ENCODE data around the gene ACTA2. TPM values are rescaled to one million over a fixed set of nuclear protein-coding genes. Genes with fewer than 3 reads are reported as not detected.

ACTA2 gene
- total RNA-seq, result 214 TPM
- 100 to 1,000 TPM; 209 to 308 (median 273) TPM for polyA plus RNA-seq (ENCODE audit: insufficient read depth in 1 of 8, insufficient read length in 8 of 8, low replicate concordance in 1 of 8)
- long read RNA-seq, donor 1, transcript ACTA2-201 (9 exons, 1,349 nt), result major isoform, 23 of 35 reads
- long read RNA-seq, donor 1, partial matches to known transcripts, result 9 of 35 reads
- long read RNA-seq, donor 1, other reads (novel, unspliced or antisense), result 0 of 35 reads
- long read RNA-seq, donor 2, transcript ACTA2-201 (9 exons, 1,349 nt), result major isoform, 13 of 14 reads
- long read RNA-seq, donor 2, partial matches to known transcripts, result 0 of 14 reads
- long read RNA-seq, donor 2, other reads (novel, unspliced or antisense), result 0 of 14 reads
- long read RNA-seq, donor 3, transcript ACTA2-201 (9 exons, 1,349 nt), result major isoform, 52 of 119 reads
- long read RNA-seq, donor 3, partial matches to known transcripts, result 58 of 119 reads
- long read RNA-seq, donor 3, other reads (novel, unspliced or antisense), result 0 of 119 reads
- long read RNA-seq, donor 4, transcript ACTA2-201 (9 exons, 1,349 nt), result major isoform, 25 of 54 reads
- long read RNA-seq, donor 4, partial matches to known transcripts, result 24 of 54 reads
- long read RNA-seq, donor 4, other reads (novel, unspliced or antisense), result 0 of 54 reads
- long read RNA-seq, donor 5, transcript ACTA2-201 (9 exons, 1,349 nt), result major isoform, 112 of 235 reads
- long read RNA-seq, donor 5, transcript ACTA2-206 (3 exons, 762 nt), result minor isoform, 8 of 235 reads
- long read RNA-seq, donor 5, partial matches to known transcripts, result 113 of 235 reads
- long read RNA-seq, donor 5, other reads (novel, unspliced or antisense), result 0 of 235 reads
- long read RNA-seq, donor 6, transcript ACTA2-201 (9 exons, 1,349 nt), result major isoform, 101 of 200 reads
- long read RNA-seq, donor 6, partial matches to known transcripts, result 92 of 200 reads
- long read RNA-seq, donor 6, other reads (novel, unspliced or antisense), result 0 of 200 reads
- long read RNA-seq, donor 7, transcript ACTA2-201 (9 exons, 1,349 nt), result major isoform, 62 of 172 reads
- long read RNA-seq, donor 7, partial matches to known transcripts, result 102 of 172 reads
- long read RNA-seq, donor 7, other reads (novel, unspliced or antisense), result 0 of 172 reads
- long read RNA-seq, donor 8, transcript ACTA2-201 (9 exons, 1,349 nt), result major isoform, 62 of 157 reads
- long read RNA-seq, donor 8, partial matches to known transcripts, result 92 of 157 reads
- long read RNA-seq, donor 8, other reads (novel, unspliced or antisense), result 0 of 157 reads
- long read RNA-seq, donor 9, transcript ACTA2-201 (9 exons, 1,349 nt), result major isoform, 31 of 117 reads
- long read RNA-seq, donor 9, partial matches to known transcripts, result 81 of 117 reads
- long read RNA-seq, donor 9, other reads (novel, unspliced or antisense), result 0 of 117 reads
- long read RNA-seq, donor 10, transcript ACTA2-201 (9 exons, 1,349 nt), result major isoform, 82 of 222 reads
- long read RNA-seq, donor 10, partial matches to known transcripts, result 133 of 222 reads
- long read RNA-seq, donor 10, other reads (novel, unspliced or antisense), result 0 of 222 reads
- long read RNA-seq, donor 11, transcript ACTA2-201 (9 exons, 1,349 nt), result major isoform, 44 of 92 reads
- long read RNA-seq, donor 11, partial matches to known transcripts, result 47 of 92 reads
- long read RNA-seq, donor 11, other reads (novel, unspliced or antisense), result 0 of 92 reads

DNA sequence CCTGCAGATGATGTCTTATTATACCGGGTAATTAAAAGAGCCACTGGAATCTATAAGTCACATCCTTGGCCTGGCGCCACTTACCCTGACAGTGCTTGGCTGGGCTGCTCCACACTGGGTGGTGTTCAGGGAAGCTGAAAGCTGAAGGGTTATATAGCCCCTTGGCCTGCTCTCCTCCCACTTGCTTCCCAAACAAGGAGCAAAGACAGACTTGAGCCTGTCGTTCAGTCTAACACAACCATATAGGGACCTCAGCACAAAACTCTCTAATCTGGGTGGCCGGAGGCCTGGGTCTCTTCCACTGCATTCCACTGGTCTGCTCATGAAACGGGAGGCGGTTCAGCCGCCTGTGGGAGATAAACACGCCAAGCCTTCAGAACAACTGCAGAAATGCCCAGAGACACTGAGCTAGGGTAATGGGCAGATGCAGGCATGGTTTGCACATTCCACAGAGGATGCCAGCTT, at the start of gene ACTA2:
Gene ACTA2, minus strand, starts transcription at position 127 of the 465 bp plus-strand sequence. CDS start 3,843 bp downstream, outside the sequence.
- peaks cover 4% of the 10 kb centered on the region for H3K36me3 ChIP-seq (ENCODE audit: control insufficient read depth, insufficient read depth, low read length)
- H3K9me3 ChIP-seq (replicated peaks; ENCODE audit: control insufficient read depth, low read depth, low read length), result no peaks in the 10 kb centered on the region
- 20% methylated on average over 6 of the region's 8 CpGs for WGBS (ENCODE audit: insufficient coverage)
- peak within 1 kb of the TSS; percentile 34 for H3K4me3 ChIP-seq (ENCODE audit: low read length)
- H3K27me3 ChIP-seq (ENCODE audit: control insufficient read depth, insufficient read depth, low read length), result no peaks in the 10 kb centered on the region
- peak; percentile 83 for DNase-seq
- peaks cover 31% of the 10 kb centered on the region for H3K4me1 ChIP-seq (ENCODE audit: control insufficient read depth, insufficient read depth, low read length)
- H3K27ac ChIP-seq (ENCODE audit: low read length), result peak within 1 kb of the TSS; percentile 95

DNA sequence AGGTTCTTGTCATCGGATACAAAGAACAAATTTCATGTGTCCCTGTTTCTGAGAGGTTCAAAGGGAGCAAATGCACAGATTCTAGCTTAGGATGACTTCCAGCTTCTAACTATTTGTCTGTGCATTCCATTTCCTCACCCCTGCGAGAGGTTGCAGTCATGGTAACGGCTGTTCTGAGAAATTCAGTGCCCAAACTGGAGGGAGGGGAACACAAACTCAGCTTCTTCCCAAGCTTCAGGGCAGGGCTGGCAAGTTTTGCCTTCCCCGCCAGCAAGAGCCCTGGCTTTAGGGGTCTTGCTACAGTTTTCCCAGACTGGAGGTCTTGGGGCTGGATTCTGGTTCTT, 49.1 kb upstream of the ACTA2 start:
- H3K27me3 ChIP-seq (ENCODE audit: control insufficient read depth, insufficient read depth, low read length), result no peaks in the 10 kb centered on the region
- H3K4me1 ChIP-seq (ENCODE audit: control insufficient read depth, insufficient read depth, low read length), result peaks cover 5% of the 10 kb centered on the region
- no peak overlapping the region for H3K4me3 ChIP-seq (ENCODE audit: low read length)
- H3K9me3 ChIP-seq (replicated peaks; ENCODE audit: control insufficient read depth, low read depth, low read length), result no peaks in the 10 kb centered on the region
- no peak overlapping the region for H3K27ac ChIP-seq (ENCODE audit: low read length)
- H3K36me3 ChIP-seq (ENCODE audit: control insufficient read depth, insufficient read depth, low read length), result peaks cover 4% of the 10 kb centered on the region
- 39% methylated on average over 2 of the region's 4 CpGs for WGBS (ENCODE audit: insufficient coverage)
- DNase-seq, result no peak

DNA sequence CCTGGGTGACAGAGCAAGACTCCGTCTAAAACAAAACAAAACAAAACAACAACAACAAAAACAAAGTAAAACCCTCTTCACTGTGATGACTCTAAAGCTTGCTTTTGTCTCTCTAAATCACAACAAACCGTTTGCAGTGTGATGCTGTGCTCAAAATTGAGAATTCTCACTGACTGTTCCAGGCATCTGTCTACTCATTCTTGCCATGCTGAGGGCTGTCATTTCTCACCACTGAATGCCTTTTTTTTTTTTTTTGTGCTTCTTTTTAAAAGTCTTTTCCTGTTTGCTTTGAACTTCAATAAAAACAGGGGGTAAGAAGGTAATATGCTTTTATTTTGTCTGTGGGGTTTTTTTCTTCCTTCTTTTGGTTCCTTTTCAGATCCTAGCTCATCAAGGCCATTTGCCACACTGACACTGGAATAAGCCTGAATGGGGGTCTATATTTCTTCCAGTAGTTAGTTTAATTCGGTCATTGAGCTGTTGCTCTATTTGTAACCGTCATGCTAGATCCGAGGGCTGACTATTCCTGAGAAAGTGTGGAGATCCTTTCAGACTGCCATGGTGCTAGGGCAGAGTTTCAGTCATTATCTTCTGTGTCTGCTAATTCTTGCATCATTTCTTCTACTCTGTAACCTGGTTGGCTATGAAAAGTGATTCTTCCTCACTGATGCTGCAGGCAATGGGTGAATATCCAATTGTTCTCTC, 48.6 kb upstream of the ACTA2 start:
- whole genome bisulfite sequencing (ENCODE audit: insufficient coverage), result 73% methylated on average over 3 of the region's 5 CpGs
- no peak overlapping the region for H3K27ac ChIP-seq (ENCODE audit: low read length)
- H3K4me3 ChIP-seq (ENCODE audit: low read length), result no peak overlapping the region
- no peaks in the 10 kb centered on the region for H3K27me3 ChIP-seq (ENCODE audit: control insufficient read depth, insufficient read depth, low read length)
- DNase-seq, result no peak
- H3K9me3 ChIP-seq (replicated peaks; ENCODE audit: control insufficient read depth, low read depth, low read length), result no peaks in the 10 kb centered on the region
- peaks cover 5% of the 10 kb centered on the region for H3K4me1 ChIP-seq (ENCODE audit: control insufficient read depth, insufficient read depth, low read length)
- H3K36me3 ChIP-seq (ENCODE audit: control insufficient read depth, insufficient read depth, low read length), result peaks cover 4% of the 10 kb centered on the region

DNA sequence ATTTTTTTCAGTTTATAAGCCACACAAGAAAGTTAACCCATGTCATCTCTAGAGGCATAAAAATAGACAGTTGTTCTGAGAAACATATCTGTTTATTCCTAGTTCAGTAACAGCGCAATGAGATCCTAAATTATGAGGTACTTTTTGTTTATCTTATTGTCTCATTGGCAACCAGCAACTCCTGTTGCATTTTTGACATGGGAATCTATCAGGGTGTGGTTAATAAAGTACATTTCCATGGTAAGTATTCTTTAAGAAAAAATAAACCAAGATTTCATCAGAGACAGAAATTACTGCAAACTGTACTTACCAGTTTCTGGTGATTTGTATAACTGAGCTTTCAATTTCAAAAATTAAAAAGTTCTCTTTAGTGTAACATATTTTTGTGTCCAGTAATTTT, 47.1 kb upstream of the ACTA2 start:
- peaks cover 5% of the 10 kb centered on the region for H3K4me1 ChIP-seq (ENCODE audit: control insufficient read depth, insufficient read depth, low read length)
- WGBS (ENCODE audit: insufficient coverage), result no CpG with 5 or more reads among the region's 1 CpG
- H3K9me3 ChIP-seq (replicated peaks; ENCODE audit: control insufficient read depth, low read depth, low read length), result no peaks in the 10 kb centered on the region
- peak overlapping the region; percentile 48 for H3K27ac ChIP-seq (ENCODE audit: low read length)
- DNase-seq, result peak; percentile 55
- H3K27me3 ChIP-seq (ENCODE audit: control insufficient read depth, insufficient read depth, low read length), result no peaks in the 10 kb centered on the region
- H3K4me3 ChIP-seq (ENCODE audit: low read length), result no peak overlapping the region
- peaks cover 4% of the 10 kb centered on the region for H3K36me3 ChIP-seq (ENCODE audit: control insufficient read depth, insufficient read depth, low read length)

DNA sequence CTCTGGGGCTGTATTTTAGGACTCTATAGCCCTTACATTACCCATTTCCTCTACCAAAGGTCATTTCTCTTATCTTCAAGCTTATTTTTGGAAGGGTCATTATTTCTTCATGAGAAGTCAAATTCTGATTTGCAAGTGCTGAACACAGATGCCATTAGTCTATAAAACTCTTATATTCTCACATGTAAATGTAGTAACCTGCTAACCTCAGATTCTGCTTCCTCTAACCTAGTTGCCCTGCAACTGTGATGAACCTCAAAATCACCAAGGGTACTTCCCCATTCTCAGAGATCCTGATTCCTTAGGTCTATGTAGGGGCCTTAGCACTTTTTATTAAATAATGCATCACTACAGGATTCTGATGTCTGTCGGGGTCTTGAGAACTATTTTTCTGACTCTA, 44.4 kb upstream of the ACTA2 start:
- no CpG with 5 or more reads among the region's 1 CpG for WGBS (ENCODE audit: insufficient coverage)
- DNase-seq, result no peak
- H3K9me3 ChIP-seq (replicated peaks; ENCODE audit: control insufficient read depth, low read depth, low read length), result no peaks in the 10 kb centered on the region
- no peak overlapping the region for H3K27ac ChIP-seq (ENCODE audit: low read length)
- no peaks in the 10 kb centered on the region for H3K36me3 ChIP-seq (ENCODE audit: control insufficient read depth, insufficient read depth, low read length)
- H3K4me3 ChIP-seq (ENCODE audit: low read length), result no peak overlapping the region
- peaks cover 8% of the 10 kb centered on the region for H3K4me1 ChIP-seq (ENCODE audit: control insufficient read depth, insufficient read depth, low read length)
- H3K27me3 ChIP-seq (ENCODE audit: control insufficient read depth, insufficient read depth, low read length), result no peaks in the 10 kb centered on the region

DNA sequence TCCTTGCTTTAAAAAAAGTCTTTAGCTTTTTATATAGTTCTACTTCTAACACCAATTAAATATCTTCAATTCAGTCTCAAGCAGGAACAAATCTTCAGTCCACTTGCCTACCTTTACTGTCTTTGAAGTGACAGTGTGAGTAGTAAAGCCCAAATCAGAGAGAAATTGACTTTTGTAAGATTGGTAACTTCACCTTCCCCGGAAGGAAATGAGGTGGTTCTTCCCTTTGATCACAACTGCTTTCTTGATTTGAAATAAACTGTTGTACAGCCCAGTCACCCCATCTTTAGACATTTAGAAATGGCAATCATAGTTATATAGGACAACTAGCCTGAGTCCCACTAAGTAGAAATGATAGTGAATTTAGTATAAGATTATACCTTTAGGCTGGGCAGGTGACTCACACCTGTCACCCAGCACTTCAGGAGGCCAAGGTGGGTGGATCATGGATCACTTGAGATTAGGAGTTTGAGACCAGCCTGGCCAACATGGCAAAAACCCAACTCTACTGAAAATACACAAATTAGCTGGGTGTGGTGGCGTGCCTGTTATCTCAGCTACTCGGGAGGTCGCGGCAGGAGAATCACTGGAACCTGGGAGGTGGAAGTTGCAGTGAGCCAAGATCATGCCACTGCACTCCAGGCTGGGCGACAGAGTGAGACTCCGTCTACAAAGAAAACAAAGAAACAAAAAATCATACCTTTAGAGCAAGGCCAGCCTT, 42.7 kb upstream of the ACTA2 start:
- peaks cover 6% of the 10 kb centered on the region for H3K4me1 ChIP-seq (ENCODE audit: control insufficient read depth, insufficient read depth, low read length)
- no peak for DNase-seq

DNA sequence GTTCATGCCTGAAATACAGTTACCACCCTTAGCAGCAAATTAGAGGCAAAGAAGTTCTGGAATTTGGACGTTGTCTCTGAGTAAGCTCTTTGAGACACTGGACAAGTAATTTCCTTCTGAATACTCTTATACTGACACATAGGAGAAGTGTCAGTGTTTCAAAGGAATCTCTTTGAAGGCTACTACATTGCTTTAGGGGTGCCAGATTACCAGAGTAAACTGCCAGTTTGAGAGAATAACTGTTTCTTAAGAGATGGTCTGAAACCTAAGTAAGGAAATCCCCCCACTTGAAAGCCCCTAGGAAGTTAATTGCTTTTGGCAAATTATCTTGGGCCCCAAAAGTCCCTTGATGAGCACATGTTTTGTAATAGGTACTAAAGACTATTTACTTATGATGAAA, 41.4 kb upstream of the ACTA2 start:
- H3K27me3 ChIP-seq (ENCODE audit: control insufficient read depth, insufficient read depth, low read length), result no peaks in the 10 kb centered on the region

More for the DNA sequence above, 42.7 kb upstream of the ACTA2 start:
- H3K9me3 ChIP-seq (replicated peaks; ENCODE audit: control insufficient read depth, low read depth, low read length), result no peaks in the 10 kb centered on the region
- no peak overlapping the region for H3K4me3 ChIP-seq (ENCODE audit: low read length)
- H3K27ac ChIP-seq (ENCODE audit: low read length), result no peak overlapping the region
- H3K27me3 ChIP-seq (ENCODE audit: control insufficient read depth, insufficient read depth, low read length), result no peaks in the 10 kb centered on the region
- no CpG with 5 or more reads among the region's 7 CpGs for WGBS (ENCODE audit: insufficient coverage)
- no peaks in the 10 kb centered on the region for H3K36me3 ChIP-seq (ENCODE audit: control insufficient read depth, insufficient read depth, low read length)

DNA sequence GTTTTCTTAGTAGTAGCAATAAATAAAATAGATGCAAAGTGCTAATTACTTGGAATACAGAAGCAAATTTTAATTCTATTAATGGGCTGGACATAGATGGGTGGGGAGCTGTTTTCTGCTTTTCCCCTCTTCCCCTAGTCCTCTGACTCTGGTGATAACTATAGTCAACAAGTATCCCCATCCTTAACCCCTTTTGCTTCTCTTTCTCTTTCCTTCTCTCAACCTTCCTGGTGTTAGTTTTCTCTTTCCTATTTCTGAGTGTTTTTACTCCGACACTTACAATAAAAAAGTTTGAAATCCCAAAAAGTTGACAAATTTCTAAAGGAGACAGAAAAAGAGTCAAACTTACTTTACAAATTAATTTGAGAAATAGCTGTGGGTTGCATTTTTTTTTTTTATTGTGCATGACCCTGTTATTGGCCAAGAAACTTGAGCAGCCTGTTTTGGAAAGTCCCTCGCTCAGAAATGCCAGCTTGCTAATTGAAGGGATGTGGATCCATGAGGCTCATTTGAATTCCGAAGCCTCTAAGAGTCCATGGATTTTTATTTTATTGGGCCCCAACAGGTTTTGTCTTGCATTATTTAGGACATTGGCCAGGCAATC, 40.5 kb upstream of the ACTA2 start:
- Histone ChIP-seq H3K27ac (ENCODE audit: low read length) (peak overlapping the region; percentile 53), H3K9me3 (replicated peaks; ENCODE audit: control insufficient read depth, low read depth, low read length) (no peaks in the 10 kb centered on the region), H3K4me3 (ENCODE audit: low read length) (no peak overlapping the region), H3K4me1 (ENCODE audit: control insufficient read depth, insufficient read depth, low read length) (peaks cover 10% of the 10 kb centered on the region), H3K27me3 (ENCODE audit: control insufficient read depth, insufficient read depth, low read length) (no peaks in the 10 kb centered on the region), H3K36me3 (ENCODE audit: control insufficient read depth, insufficient read depth, low read length) (no peaks in the 10 kb centered on the region)
- DNase-seq, result peak; percentile 49
- no CpG with 5 or more reads among the region's 3 CpGs for WGBS (ENCODE audit: insufficient coverage)

More for the DNA sequence above, 41.4 kb upstream of the ACTA2 start:
- no peak for DNase-seq
- no CpG with 5 or more reads among the region's 1 CpG for WGBS (ENCODE audit: insufficient coverage)
- no peak overlapping the region for H3K27ac ChIP-seq (ENCODE audit: low read length)
- H3K36me3 ChIP-seq (ENCODE audit: control insufficient read depth, insufficient read depth, low read length), result no peaks in the 10 kb centered on the region
- H3K4me3 ChIP-seq (ENCODE audit: low read length), result no peak overlapping the region
- H3K9me3 ChIP-seq (replicated peaks; ENCODE audit: control insufficient read depth, low read depth, low read length), result no peaks in the 10 kb centered on the region
- H3K4me1 ChIP-seq (ENCODE audit: control insufficient read depth, insufficient read depth, low read length), result peaks cover 10% of the 10 kb centered on the region

Data from muscle of leg (tissue), 16 donors.